Cardiac atrium fibroblast (primary cell): ENCODE data around the gene CMTM2. TPM values are rescaled to one million over a fixed set of nuclear protein-coding genes. Genes with fewer than 3 reads are reported as not detected.

Experiments used
- total RNA-seq: library from RNA; depleted of rRNA; stranded (reverse); fragments of >200 nt; gene quantifications from 2 replicates; pipeline ENCODE4 v1.2.3, GENCODE V29; 2015

CMTM2 gene, protein sequence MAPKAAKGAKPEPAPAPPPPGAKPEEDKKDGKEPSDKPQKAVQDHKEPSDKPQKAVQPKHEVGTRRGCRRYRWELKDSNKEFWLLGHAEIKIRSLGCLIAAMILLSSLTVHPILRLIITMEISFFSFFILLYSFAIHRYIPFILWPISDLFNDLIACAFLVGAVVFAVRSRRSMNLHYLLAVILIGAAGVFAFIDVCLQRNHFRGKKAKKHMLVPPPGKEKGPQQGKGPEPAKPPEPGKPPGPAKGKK
- total RNA-seq = not detected in 2 replicates

DNA sequence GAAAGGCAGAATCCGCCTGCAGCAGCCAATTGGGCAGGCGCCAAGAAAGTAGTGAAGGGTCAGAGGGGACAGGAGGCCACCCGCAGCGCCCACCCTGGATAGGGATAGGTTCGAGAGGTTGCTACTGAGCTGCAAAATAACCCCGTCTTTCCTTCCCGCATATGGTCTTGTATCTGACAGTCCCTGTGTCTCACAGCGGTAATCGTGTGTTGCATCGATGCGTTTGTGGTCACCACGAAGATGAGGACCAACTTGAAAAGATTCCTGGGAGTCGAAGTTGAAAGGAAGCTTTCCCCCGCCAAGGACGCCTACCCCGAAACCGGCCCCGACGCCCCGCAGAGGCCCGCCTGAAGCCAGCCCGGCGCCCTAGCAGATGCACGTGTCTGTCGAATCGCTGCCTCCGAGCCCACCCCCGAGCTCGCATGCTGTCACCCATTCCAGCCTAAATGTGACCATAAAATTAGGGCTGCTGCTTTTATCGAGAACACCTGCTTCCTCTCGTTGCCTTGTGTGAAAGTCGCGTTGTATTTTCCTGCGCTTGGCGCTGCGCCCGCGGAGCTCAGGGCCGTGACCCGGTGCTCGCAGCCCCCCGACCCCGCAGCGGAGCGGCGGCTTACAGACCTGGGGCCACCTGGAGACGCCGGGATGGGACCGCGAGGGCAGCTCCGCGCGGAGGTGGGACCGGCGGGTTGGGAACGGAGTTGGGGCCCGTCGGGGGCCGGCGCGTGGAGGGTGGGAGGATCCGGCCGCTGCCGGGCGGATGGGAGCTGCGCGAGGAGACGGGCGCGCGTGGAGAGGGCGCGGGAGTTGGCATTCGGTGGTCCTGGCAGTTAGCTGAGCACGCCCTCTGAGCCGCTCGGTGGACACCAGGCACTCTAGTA is at the start of gene CMTM2:
CMTM2 (plus strand) TSS at position 813 of the 881 bp plus-strand sequence. CDS start 145 bp downstream, outside the sequence.

DNA sequence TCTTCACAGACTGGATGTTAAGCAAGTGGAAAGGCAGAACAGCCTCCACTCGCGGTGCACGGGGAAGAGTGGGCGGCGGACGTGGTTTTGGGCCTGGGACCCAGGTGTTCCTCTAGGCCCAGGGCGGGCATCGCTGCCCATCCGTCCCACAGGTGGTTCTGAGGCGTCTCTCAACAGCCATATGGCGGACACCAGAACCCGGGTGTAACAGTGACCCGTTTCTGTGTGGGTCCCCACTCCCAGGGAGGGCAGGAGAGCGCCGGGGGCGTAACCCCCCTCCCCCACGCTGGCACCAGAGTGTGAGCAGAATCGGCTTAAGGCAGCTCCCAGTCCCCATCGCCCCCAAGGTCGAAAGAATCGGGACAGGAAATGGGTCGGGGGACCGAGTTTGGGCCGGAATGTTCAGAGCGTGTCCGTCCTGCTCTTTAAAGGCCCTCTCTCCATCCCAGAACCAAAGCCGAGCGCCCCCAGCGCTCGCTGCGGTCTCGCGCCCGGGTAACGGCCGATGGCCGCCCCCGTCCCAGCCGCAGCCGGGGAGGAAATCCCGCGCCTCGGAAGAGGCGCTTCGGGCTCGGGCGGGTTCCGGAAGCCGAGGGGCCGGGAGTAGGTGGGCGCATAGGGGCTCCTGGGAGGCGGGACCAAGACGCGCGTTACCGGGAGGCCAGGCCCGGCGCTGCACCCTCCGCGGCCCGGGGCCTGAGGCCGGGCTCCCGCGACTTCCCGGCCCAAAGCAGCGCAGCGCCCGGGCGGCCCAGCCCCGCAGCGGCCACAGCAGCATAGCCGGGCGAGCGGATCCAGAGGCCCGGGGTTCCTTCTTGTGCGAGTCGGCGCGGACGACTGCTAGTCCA is 29.8 kb upstream of the CMTM2 start, which contains the start of gene TK2:
TK2 (minus strand) TSS at position 839 of the 848 bp plus-strand sequence; CDS start at position 778, 61 bp downstream.

DNA sequence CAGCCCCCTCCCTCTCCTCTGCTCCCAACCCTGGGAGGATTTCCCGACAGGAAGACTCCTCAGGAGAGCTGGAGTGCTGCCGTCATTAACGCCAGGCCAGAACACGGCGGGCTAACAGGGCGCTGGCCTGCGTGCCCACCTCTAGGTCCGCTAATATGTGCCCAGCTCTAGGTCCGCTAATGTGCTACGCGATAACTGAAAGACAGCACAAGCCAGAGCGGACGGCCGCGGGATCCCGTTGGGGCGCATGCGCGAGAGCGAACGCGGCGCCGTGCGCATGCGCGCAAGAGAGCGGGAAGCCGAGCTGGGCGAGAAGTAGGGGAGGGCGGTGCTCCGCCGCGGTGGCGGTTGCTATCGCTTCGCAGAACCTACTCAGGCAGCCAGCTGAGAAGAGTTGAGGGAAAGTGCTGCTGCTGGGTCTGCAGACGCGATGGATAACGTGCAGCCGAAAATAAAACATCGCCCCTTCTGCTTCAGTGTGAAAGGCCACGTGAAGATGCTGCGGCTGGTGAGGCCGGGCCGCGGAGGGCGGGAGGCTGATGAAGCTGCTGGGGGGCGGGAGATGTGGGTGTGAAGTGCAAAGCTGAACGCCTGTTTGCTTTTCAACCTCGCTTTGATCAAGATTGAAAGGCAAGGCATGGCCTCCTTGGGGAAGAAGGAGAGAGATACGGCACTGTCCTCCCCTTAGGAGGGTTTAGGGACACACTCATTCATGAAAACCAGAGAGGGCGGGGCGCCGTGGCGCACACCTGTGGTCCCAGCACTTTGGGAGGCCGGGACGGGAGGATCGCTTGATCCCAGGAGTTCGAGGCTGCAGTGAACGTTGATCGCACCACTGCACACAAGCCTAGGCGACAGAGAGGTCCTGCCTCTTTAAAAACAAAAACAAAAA is 26.7 kb upstream of the CMTM2 start, which contains the start of gene CKLF:
CKLF (plus strand) TSS at position 291 of the 892 bp plus-strand sequence; CDS start at position 431, 140 bp downstream.

DNA sequence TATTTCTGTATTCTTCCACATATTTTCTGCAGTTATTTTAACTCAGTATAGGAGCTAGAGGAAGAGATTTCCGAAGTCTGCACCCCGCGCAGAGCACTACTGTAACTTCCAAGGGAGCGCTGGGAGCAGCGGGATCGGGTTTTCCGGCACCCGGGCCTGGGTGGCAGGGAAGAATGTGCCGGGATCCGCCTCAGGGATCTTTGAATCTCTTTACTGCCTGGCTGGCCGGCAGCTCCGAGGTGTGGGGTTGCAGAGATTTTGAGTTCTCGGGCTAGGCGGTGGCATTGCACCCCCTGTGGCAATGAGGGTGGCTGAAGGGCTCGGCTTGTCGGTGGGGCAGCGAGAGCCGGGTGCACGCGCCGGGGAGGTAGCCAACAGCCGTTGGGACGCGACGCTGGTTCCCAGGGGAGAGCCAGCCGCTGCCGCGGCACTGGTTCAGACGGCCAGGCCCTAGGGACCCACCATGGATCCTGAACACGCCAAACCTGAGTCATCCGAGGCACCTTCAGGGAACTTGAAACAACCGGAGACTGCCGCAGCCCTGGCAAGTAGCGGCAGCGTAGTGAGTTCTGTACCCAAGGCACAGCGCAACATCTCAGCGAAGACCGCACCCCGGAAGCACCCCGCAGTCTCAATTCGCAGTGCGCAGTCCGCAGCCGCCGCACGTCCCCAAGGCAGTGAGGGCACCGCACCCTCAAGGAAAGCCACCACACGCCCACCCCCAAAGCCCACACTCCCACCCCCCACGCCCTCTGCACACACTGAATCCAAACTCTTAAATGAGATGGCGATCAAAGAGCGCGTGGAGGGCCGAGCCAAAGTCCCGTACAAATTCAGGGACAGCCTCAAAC is 13.0 kb upstream of the CMTM2 start, which contains the start of gene CMTM1:
CMTM1 (plus strand) TSS at position 389 of the 851 bp plus-strand sequence; CDS start at position 464, 75 bp downstream.

DNA sequence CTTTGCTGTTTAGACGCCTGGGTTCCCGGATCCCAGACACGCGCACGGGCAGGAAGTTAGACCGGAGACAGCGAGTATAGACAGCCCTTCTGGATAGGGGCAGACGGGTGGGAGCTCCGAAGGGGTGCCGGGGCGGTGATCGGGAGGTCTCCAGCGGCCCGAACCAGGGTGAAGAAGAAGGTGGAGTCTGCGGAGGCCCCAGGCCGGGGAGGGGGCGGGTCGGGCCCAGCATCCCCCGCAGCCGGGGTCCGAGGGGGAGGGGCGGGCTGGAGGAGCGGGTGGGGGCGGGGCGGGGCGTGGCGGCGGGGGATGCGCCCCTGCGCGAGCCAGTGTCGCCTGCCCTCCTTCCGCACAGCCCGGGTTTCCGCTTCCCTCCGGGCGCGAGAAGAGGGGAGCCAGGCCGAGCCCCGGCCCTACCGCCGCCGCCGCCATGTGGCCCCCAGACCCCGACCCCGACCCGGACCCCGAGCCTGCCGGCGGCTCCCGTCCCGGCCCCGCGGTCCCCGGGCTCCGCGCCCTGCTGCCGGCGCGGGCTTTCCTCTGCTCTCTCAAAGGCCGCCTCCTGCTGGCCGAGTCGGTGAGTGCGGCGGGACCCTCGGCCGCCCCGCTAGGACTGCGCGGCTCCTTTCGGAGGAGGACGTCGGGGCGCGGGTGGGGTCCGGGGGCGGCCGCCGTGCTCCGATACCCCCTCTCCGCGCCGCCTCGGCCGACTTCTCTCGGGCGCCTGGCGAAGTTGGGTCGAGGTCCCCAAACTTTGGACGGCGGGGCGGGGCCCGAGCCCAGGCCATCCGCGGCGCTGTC is 25.3 kb downstream of the CMTM2 start, which contains the start of gene CMTM3:
CMTM3 (plus strand) TSS at position 329 of the 801 bp plus-strand sequence; CDS start at position 431, 102 bp downstream.

Other genes starting within 250 kb of the CMTM2 start
- gene CDH5, start 212.8 kb upstream of the CMTM2 start, total RNA-seq = 24.6 and 30.6 TPM in 2 replicates
- 0.49 and 5.6 TPM in 2 replicates for gene BEAN1, start 152.2 kb upstream of the CMTM2 start, total RNA-seq
- gene TK2, start 29.3 kb upstream of the CMTM2 start, total RNA-seq = 34.1 and 45.0 TPM in 2 replicates
- 45.5 and 65.1 TPM in 2 replicates for gene CKLF, start 26.9 kb upstream of the CMTM2 start, total RNA-seq
- 2.9 TPM in 1 of 2 replicates, not detected in the other for gene CMTM1, start 13.0 kb upstream of the CMTM2 start, total RNA-seq
- gene CMTM3, start 25.2 kb downstream of the CMTM2 start, total RNA-seq = 21.5 and 30.7 TPM in 2 replicates
- 10.2 and 10.5 TPM in 2 replicates for gene CMTM4, start 117.3 kb downstream of the CMTM2 start, total RNA-seq
- 75.5 and 84.9 TPM in 2 replicates for gene DYNC1LI2, start 172.1 kb downstream of the CMTM2 start, total RNA-seq
- not detected in 2 replicates for gene TERB1, start 222.1 kb downstream of the CMTM2 start, total RNA-seq